SK-N-SH treated with all-trans-retinoic acid at 6 μM for 48 hours (cell line): Measurements from ENCODE around the gene HAP1.

Experiments used
- ESRRG ChIP-seq: fragments of 250-450 bp; sonication (Bioruptor Pico); IDR thresholded peaks from 2 replicates; pipeline ENCODE4 v1.6.1; 2021; ENCODE audit warnings: mild to moderate bottlenecking
- GLIS3 ChIP-seq: fragments of 250-450 bp; sonication (Bioruptor Pico); IDR thresholded peaks from 2 replicates; pipeline ENCODE4 v1.5.0; 2020; ENCODE audit warnings: mild to moderate bottlenecking, moderate library complexity
- PPARA ChIP-seq: fragments of 250-450 bp; sonication (Bioruptor Pico); IDR thresholded peaks from 2 replicates; pipeline ENCODE4 v1.5.0; 2020; ENCODE audit warnings: mild to moderate bottlenecking, borderline replicate concordance
- RARB ChIP-seq: fragments of 250-450 bp; sonication (Bioruptor Pico); IDR thresholded peaks from 2 replicates; pipeline ENCODE4 v1.8.0; 2021; ENCODE audit warnings: mild to moderate bottlenecking, moderate library complexity
- TOX ChIP-seq: fragments of 250-450 bp; sonication (Bioruptor Pico); IDR thresholded peaks from 2 replicates; pipeline ENCODE4 v1.8.0; 2021; ENCODE audit warnings: mild to moderate bottlenecking, moderate library complexity, borderline replicate concordance
- ZC3H10 ChIP-seq: fragments of 250-450 bp; sonication (Bioruptor Pico); IDR thresholded peaks from 2 replicates; pipeline ENCODE4 v1.5.1; 2021; ENCODE audit warnings: mild to moderate bottlenecking, moderate library complexity
- ZFP3 ChIP-seq: fragments of 250-450 bp; sonication (Bioruptor Pico); IDR thresholded peaks from 2 replicates; pipeline ENCODE4 v1.5.0; 2020; ENCODE audit warnings: mild to moderate bottlenecking, moderate library complexity
- ZFP30 ChIP-seq: fragments of 450-650 bp; formaldehyde crosslinking; IDR thresholded peaks from 2 replicates; pipeline ENCODE4 v1.5.0; 2022; ENCODE audit warnings: mild to moderate bottlenecking, moderate library complexity
- ZNF565 ChIP-seq: fragments of 450-650 bp; formaldehyde crosslinking; conservative IDR thresholded peaks from 2 replicates; pipeline ENCODE4 v1.5.0; 2020; ENCODE audit warnings: low read depth, mild to moderate bottlenecking, moderate library complexity
- ZNF70 ChIP-seq: fragments of 450-650 bp; formaldehyde crosslinking; IDR thresholded peaks from 2 replicates; pipeline ENCODE4 v1.5.0; 2020; ENCODE audit warnings: mild to moderate bottlenecking, moderate library complexity
- ZNF8 ChIP-seq: fragments of 450-650 bp; formaldehyde crosslinking; IDR thresholded peaks from 2 replicates; pipeline ENCODE4 v1.5.0; 2020; ENCODE audit warnings: mild to moderate bottlenecking, moderate library complexity
- TF ChIP-seq, protein P1 (sequence below): fragments of 250-450 bp; sonication (Bioruptor Pico); IDR thresholded peaks from 2 replicates; pipeline ENCODE4 v1.8.0; 2020; ENCODE audit warnings: mild to moderate bottlenecking, moderate library complexity, borderline replicate concordance
- TF ChIP-seq, protein P2 (sequence below): fragments of 250-450 bp; sonication (Bioruptor Pico); IDR thresholded peaks from 2 replicates; pipeline ENCODE4 v1.5.0; 2020; ENCODE audit warnings: mild to moderate bottlenecking, moderate library complexity

DNA sequence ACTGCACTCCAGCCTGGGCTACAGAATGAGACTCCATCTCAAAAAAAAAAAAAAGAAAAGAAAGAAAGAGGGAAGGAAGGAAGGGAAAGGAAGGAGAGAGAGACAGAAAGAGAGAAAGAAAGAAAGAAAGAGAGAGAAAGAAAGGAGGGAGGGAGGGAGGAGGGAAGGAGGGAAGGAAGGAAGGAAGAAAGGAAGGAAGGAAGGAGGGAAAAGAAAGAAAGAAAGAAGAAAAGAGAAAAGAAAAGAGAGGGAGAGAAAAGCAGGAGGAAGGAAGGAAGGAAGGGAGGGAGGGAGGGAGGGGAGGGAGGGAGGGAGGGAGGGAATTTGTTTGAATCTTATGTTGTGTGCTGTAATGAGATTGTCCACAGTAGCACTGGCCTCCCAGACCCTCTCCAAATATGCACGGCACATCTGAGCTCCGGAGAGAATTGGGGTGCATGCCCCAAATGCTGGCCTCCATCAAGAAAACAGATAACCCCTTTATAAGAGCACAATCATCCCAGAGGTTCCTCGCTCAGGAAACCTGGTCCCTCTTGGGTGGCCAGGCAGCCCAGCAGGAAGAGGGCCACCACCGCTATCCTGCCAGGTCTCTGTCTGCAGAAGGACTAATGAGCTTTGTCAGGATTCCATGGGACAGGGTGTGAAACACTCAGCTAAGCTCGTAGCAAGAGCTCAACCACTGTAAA, 54.6 kb downstream of the HAP1 start:
- TF ChIP-seq, protein P1, sequence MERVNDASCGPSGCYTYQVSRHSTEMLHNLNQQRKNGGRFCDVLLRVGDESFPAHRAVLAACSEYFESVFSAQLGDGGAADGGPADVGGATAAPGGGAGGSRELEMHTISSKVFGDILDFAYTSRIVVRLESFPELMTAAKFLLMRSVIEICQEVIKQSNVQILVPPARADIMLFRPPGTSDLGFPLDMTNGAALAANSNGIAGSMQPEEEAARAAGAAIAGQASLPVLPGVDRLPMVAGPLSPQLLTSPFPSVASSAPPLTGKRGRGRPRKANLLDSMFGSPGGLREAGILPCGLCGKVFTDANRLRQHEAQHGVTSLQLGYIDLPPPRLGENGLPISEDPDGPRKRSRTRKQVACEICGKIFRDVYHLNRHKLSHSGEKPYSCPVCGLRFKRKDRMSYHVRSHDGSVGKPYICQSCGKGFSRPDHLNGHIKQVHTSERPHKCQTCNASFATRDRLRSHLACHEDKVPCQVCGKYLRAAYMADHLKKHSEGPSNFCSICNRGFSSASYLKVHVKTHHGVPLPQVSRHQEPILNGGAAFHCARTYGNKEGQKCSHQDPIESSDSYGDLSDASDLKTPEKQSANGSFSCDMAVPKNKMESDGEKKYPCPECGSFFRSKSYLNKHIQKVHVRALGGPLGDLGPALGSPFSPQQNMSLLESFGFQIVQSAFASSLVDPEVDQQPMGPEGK (CRISPR knock-in tag), result no peak
- no peak for TF ChIP-seq ESRRG (CRISPR knock-in tag)
- no peak for TF ChIP-seq PPARA
- TF ChIP-seq ZNF8 (CRISPR knock-in tag), result no peak
- TF ChIP-seq TOX (CRISPR knock-in tag), result no peak
- TF ChIP-seq RARB (CRISPR knock-in tag), result no peak
- TF ChIP-seq GLIS3 (CRISPR knock-in tag), result no peak
- TF ChIP-seq, protein P2, sequence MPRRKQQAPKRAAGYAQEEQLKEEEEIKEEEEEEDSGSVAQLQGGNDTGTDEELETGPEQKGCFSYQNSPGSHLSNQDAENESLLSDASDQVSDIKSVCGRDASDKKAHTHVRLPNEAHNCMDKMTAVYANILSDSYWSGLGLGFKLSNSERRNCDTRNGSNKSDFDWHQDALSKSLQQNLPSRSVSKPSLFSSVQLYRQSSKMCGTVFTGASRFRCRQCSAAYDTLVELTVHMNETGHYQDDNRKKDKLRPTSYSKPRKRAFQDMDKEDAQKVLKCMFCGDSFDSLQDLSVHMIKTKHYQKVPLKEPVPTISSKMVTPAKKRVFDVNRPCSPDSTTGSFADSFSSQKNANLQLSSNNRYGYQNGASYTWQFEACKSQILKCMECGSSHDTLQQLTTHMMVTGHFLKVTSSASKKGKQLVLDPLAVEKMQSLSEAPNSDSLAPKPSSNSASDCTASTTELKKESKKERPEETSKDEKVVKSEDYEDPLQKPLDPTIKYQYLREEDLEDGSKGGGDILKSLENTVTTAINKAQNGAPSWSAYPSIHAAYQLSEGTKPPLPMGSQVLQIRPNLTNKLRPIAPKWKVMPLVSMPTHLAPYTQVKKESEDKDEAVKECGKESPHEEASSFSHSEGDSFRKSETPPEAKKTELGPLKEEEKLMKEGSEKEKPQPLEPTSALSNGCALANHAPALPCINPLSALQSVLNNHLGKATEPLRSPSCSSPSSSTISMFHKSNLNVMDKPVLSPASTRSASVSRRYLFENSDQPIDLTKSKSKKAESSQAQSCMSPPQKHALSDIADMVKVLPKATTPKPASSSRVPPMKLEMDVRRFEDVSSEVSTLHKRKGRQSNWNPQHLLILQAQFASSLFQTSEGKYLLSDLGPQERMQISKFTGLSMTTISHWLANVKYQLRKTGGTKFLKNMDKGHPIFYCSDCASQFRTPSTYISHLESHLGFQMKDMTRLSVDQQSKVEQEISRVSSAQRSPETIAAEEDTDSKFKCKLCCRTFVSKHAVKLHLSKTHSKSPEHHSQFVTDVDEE, result no peak
- no peak for TF ChIP-seq ZNF70 (CRISPR knock-in tag)
- no peak for TF ChIP-seq ZFP30 (CRISPR knock-in tag)
- TF ChIP-seq ZNF565 (CRISPR knock-in tag), result no peak
- no peak for TF ChIP-seq ZFP3 (CRISPR knock-in tag)
- no peak for TF ChIP-seq ZC3H10 (CRISPR knock-in tag)
